Common myeloid progenitor, CD34-positive (primary cell): ENCODE measurements around the gene KCNIP1.
A peak's percentile ranks its signal among the peaks of the same experiment; 100 is the strongest.

ENCODE experiments used
- CTCF ChIA-PET: fragments of 350-600 bp; sonication (Branson Sonifier 250); formaldehyde crosslinking; loops from one replicate; lab custom pipeline; 2021; ENCODE audit warnings: antibody characterized with exemption; lab: Charles Lee
- POLR2A ChIA-PET: fragments of 350-600 bp; sonication (Branson Sonifier 250); formaldehyde crosslinking; loops from one replicate; lab custom pipeline; 2021; ENCODE audit warnings: antibody characterized with exemption; lab: Charles Lee
- DNase-seq, 3 donors: peaks; one replicate each; pipeline versions ENCODE4 v3.0.0 to v3.0.0-alpha.2; 2013
- H3K27ac ChIP-seq, 2 experiments: 1 replicate in 1 of 2; 2 replicates in 1 of 2; pipeline ENCODE4 v1.7.0; 2013; ENCODE audit warnings: inconsistent platforms in 2 of 2, low read length in 2 of 2, mild to moderate bottlenecking in 2 of 2, low read depth in 1 of 2, moderate library complexity in 1 of 2; ENCODE audit not compliant: severe bottlenecking in 2 of 2, insufficient read depth in 1 of 2, poor library complexity in 1 of 2
- H3K27me3 ChIP-seq, 5 experiments: replicated peaks in 2 of 5; 1 replicate in 3 of 5; 2 replicates in 2 of 5; pipeline versions ENCODE4 v1.6.1 to v1.7.0; 2013; ENCODE audit warnings: low read length in 4 of 5, mild to moderate bottlenecking in 2 of 5, moderate library complexity in 2 of 5, inconsistent platforms in 1 of 5; ENCODE audit not compliant: insufficient read depth in 5 of 5, control insufficient read depth in 4 of 5
- H3K36me3 ChIP-seq, 4 experiments: 1 replicate in 2 of 4; 2 replicates in 2 of 4; pipeline versions ENCODE4 v1.6.1 to v1.7.0; 2013; ENCODE audit warnings: low read length in 3 of 4, control low read depth in 1 of 4, mild to moderate bottlenecking in 1 of 4; ENCODE audit not compliant: control insufficient read depth in 4 of 4, insufficient read depth in 4 of 4
- H3K4me1 ChIP-seq, 4 experiments: 1 replicate in 3 of 4; 2 replicates in 1 of 4; pipeline versions ENCODE4 v1.6.1 to v1.7.1; 2013; ENCODE audit warnings: low read length in 3 of 4, mild to moderate bottlenecking in 3 of 4, control low read depth in 1 of 4, inconsistent platforms in 1 of 4, moderate library complexity in 1 of 4; ENCODE audit not compliant: control insufficient read depth in 4 of 4, insufficient read depth in 4 of 4; ENCODE audit errors: control extremely low read depth in 1 of 4
- H3K4me3 ChIP-seq, 7 experiments: 1 replicate in 4 of 7; 2 replicates in 3 of 7; pipeline versions ENCODE4 v1.5.1 to v1.7.0; 2013; ENCODE audit warnings: mild to moderate bottlenecking in 7 of 7, low read length in 6 of 7, moderate library complexity in 6 of 7, inconsistent platforms in 2 of 7, low read depth in 2 of 7, control low read depth in 1 of 7; ENCODE audit not compliant: insufficient read depth in 4 of 7, control insufficient read depth in 1 of 7; ENCODE audit errors: extremely low read depth in 1 of 7
- H3K9me3 ChIP-seq, 5 experiments: 1 replicate in 4 of 5; 2 replicates in 1 of 5; pipeline versions ENCODE4 v1.6.1 to v1.7.1; 2013; ENCODE audit warnings: low read length in 4 of 5, mild to moderate bottlenecking in 2 of 5, inconsistent platforms in 1 of 5, low read depth in 1 of 5, moderate library complexity in 1 of 5; ENCODE audit not compliant: control insufficient read depth in 4 of 5, insufficient read depth in 2 of 5; ENCODE audit errors: control extremely low read depth in 1 of 5
- WGBS: methylation state at CpG from one replicate; pipeline ENCODE4 v1.1.5; 2013; ENCODE audit not compliant: insufficient coverage; 5-methylcytosine and 5-hydroxymethylcytosine counted together

Gene KCNIP1

GRCh38 chr5:170488570-170488969, 15.2 kb upstream of the KCNIP1 start:
- 100% methylated on average over 8 of the region's 9 CpGs for WGBS
- peaks cover 0 to 22% (median 6%) of the 10 kb centered on the region in 4 experiments for H3K4me1 ChIP-seq
- H3K9me3 ChIP-seq, result no peaks in the 10 kb centered on the region
- no peak for DNase-seq
- H3K36me3 ChIP-seq, result no peaks in the 10 kb centered on the region
- H3K27me3 ChIP-seq, result peaks cover 0 to 1% (median 0%) of the 10 kb centered on the region in 5 experiments
- no peak overlapping the region for H3K4me3 ChIP-seq
- H3K27ac ChIP-seq, result no peak overlapping the region
- ChIA-PET POLR2A (no interaction called here), CTCF (interaction anchor here (1.4 kb wide), 1 partner anchor 11 kb away, joined by 3 read pairs; no protein-coding TSS in a partner anchor)

DNA sequence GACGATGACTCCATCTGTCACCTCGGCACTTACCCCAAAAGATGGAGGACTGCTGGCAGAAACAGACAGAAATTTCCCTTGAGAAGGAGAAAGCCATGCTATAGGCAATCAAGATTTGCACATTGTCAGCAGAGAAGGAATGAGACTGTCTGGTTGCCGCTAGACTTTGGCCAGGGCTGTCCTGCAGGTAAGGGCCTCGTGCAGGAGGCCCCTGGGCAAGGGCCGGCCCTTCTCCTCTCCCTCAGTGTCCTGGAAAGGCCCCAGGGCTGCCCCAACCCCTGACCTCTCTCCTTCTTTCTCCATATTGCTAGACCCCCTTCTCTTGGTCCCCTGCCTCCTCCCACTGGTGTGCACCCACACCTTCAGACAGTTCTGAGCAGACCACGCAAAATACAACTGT, 14.6 kb upstream of the KCNIP1 start:
- H3K36me3 ChIP-seq, result no peaks in the 10 kb centered on the region
- H3K9me3 ChIP-seq, result no peaks in the 10 kb centered on the region
- H3K27ac ChIP-seq, result no peak overlapping the region
- ChIA-PET CTCF (no interaction called here), POLR2A (no interaction called here)
- peaks cover 0 to 1% (median 0%) of the 10 kb centered on the region in 5 experiments for H3K27me3 ChIP-seq
- peaks cover 0 to 22% (median 6%) of the 10 kb centered on the region in 4 experiments for H3K4me1 ChIP-seq
- no peak for DNase-seq
- 91% methylated on average over 5 of the region's 6 CpGs for WGBS
- no peak overlapping the region for H3K4me3 ChIP-seq

GRCh38 chr5:170490381-170490780, 13.4 kb upstream of the KCNIP1 start:
- WGBS, result 96% methylated on average over 2 of the region's 3 CpGs
- Histone ChIP-seq H3K27ac (no peak overlapping the region), H3K36me3 (no peaks in the 10 kb centered on the region), H3K9me3 (no peaks in the 10 kb centered on the region), H3K4me3 (no peak overlapping the region), H3K4me1 (peaks cover 0 to 32% (median 14%) of the 10 kb centered on the region in 4 experiments), H3K27me3 (peaks cover 0 to 1% (median 0%) of the 10 kb centered on the region in 5 experiments)
- ChIA-PET POLR2A (no interaction called here), CTCF (no interaction called here)
- no peak for DNase-seq

DNA sequence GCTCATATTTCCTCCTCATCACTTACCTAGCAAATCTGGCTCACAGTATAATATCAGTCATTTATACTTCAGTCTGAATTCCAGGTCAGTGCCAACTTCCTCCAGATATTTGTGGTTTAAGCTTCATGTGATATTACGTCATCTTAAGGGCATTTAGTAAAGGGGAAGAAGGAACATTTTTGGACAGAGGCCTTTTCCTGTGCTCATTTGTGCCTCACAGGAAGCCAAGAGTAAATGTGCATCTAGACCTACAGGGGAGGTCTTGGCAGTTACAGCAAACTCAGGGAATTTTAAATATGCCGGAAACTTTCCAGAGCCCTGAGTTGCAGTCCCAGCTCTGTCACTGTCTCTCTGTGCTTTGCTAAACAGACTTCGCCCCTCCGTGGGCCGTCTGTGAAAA, 12.3 kb upstream of the KCNIP1 start:
- H3K27me3 ChIP-seq, result peaks cover 0 to 1% (median 0%) of the 10 kb centered on the region in 5 experiments
- 90% methylated on average over 4 of the region's 5 CpGs for WGBS
- H3K27ac ChIP-seq, result no peak overlapping the region
- peaks cover 0 to 39% (median 18%) of the 10 kb centered on the region in 4 experiments for H3K4me1 ChIP-seq
- peak; percentile 28 to 68 (median 60) for DNase-seq
- POLR2A ChIA-PET, result no interaction called here
- H3K36me3 ChIP-seq, result no peaks in the 10 kb centered on the region
- CTCF ChIA-PET, result interaction anchor here (1.0 to 1.3 kb wide), 2 partner anchors 9 to 13 kb away, joined by 3 read pairs; no protein-coding TSS in a partner anchor
- no peaks in the 10 kb centered on the region for H3K9me3 ChIP-seq
- no peak overlapping the region for H3K4me3 ChIP-seq

DNA sequence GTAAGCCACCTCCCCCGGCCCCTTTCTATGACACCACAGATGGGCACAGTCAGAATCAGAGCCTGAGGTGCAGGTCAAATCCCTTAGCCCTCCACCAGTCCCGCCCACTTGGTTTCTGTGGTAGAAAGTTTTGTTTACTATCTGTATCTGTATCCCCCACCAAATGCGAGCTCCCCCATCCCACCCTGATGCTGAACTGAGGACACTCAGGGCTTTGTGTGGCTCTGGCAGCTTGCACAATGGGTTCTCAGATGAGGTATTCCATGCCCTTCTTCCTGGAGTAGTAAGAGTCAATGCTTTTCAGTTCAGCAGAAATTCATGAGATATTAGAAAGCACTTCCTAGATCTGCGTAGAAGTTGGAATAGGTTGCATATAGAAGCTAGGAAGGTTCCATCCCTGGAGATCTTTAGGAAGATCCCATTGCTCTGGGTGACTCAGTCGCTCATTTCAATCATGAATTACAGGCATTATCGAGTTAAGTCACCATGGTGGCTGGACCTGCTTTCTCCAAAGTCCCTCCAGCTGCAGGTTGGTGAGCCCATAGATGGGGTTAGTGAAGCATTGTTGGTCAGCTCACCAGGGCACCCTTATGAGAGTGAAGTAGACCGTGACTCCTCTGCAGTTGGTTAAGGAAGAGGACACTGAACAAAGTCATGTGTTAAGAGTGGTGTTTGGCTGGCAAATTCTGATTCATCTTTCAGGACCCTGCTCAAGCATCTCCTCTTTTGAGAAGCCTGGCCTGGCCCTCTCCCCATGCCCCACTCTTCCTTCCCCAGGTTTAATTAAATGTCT, 10.6 kb upstream of the KCNIP1 start:
- ChIA-PET POLR2A (no interaction called here), CTCF (interaction anchor here (0.5 to 1.6 kb wide), 8 partner anchors 8 to 112 kb away, joined by 3 read pairs; no protein-coding TSS in a partner anchor)
- Histone ChIP-seq H3K27me3 (peaks cover 0 to 3% (median 0%) of the 10 kb centered on the region in 5 experiments), H3K4me3 (no peak overlapping the region), H3K9me3 (no peaks in the 10 kb centered on the region), H3K4me1 (peaks cover 0 to 39% (median 18%) of the 10 kb centered on the region in 4 experiments), H3K27ac (no peak overlapping the region), H3K36me3 (no peaks in the 10 kb centered on the region)
- DNase-seq, result no peak
- 99% methylated on average over 5 of the region's 7 CpGs for WGBS

DNA sequence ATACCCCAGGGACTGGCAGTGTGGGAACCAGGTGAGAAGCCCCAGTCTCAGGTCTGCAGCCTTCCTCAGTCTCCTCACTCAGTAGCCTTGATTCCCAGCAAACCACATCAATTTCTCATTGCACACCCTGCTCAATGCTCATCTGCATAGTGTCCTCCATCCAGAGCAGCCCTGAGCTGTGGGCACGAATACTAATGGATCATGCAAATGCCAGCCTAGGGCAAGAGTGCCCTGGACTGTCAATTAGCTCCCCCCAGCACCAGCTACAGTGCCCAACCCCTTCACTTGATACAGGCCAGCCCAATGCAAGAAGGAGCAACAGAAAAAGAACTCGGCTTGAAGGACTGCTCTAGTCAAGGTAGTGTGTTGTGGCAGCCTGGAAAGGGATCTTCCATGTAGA, 9.8 kb upstream of the KCNIP1 start:
- Histone ChIP-seq H3K27ac (no peak overlapping the region), H3K36me3 (no peaks in the 10 kb centered on the region), H3K9me3 (no peaks in the 10 kb centered on the region), H3K4me3 (no peak overlapping the region), H3K27me3 (peaks cover 0 to 3% (median 0%) of the 10 kb centered on the region in 5 experiments), H3K4me1 (peaks cover 0 to 39% (median 18%) of the 10 kb centered on the region in 4 experiments)
- no peak for DNase-seq
- POLR2A ChIA-PET, result no interaction called here
- CTCF ChIA-PET, result interaction anchor here (0.9 to 1.6 kb wide), 6 partner anchors 9 to 138 kb away, joined by 3 read pairs; no protein-coding TSS in a partner anchor
- 93% methylated on average over 2 of the region's 2 CpGs for WGBS
